ENCODE measurements around the gene MARCHF5. TPM values are rescaled to one million over a fixed set of nuclear protein-coding genes. Genes with fewer than 3 reads are reported as not detected.

The MARCHF5 gene
- total RNA-seq, 1 experiment from 2014 or later, result 32.2 TPM

- Mint-ChIP-seq H3K27ac (no peak overlapping the region), H3K27me3 (ENCODE audit: low read depth) (no peaks in the 10 kb centered on the region), H3K4me3 (no peak overlapping the region), H3K4me1 (no peaks in the 10 kb centered on the region), H3K9me3 (no peaks in the 10 kb centered on the region), H3K36me3 (no peaks in the 10 kb centered on the region)
- CTCF ChIA-PET, result no interaction called here
- no peak for DNase-seq (ENCODE audit: low spot score)
- POLR2A ChIA-PET, result no interaction called here
- ATAC-seq, result no peak
- no peak for TF ChIP-seq RELA (CRISPR knock-in tag; IDR thresholded peaks at IDR 0.05; ENCODE audit: borderline replicate concordance)
- TF ChIP-seq, protein P1, sequence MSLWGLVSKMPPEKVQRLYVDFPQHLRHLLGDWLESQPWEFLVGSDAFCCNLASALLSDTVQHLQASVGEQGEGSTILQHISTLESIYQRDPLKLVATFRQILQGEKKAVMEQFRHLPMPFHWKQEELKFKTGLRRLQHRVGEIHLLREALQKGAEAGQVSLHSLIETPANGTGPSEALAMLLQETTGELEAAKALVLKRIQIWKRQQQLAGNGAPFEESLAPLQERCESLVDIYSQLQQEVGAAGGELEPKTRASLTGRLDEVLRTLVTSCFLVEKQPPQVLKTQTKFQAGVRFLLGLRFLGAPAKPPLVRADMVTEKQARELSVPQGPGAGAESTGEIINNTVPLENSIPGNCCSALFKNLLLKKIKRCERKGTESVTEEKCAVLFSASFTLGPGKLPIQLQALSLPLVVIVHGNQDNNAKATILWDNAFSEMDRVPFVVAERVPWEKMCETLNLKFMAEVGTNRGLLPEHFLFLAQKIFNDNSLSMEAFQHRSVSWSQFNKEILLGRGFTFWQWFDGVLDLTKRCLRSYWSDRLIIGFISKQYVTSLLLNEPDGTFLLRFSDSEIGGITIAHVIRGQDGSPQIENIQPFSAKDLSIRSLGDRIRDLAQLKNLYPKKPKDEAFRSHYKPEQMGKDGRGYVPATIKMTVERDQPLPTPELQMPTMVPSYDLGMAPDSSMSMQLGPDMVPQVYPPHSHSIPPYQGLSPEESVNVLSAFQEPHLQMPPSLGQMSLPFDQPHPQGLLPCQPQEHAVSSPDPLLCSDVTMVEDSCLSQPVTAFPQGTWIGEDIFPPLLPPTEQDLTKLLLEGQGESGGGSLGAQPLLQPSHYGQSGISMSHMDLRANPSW (CRISPR knock-in tag; conservative IDR thresholded peaks at IDR 0.05; ENCODE audit: low read depth), result no peak
- TF ChIP-seq, protein P2, sequence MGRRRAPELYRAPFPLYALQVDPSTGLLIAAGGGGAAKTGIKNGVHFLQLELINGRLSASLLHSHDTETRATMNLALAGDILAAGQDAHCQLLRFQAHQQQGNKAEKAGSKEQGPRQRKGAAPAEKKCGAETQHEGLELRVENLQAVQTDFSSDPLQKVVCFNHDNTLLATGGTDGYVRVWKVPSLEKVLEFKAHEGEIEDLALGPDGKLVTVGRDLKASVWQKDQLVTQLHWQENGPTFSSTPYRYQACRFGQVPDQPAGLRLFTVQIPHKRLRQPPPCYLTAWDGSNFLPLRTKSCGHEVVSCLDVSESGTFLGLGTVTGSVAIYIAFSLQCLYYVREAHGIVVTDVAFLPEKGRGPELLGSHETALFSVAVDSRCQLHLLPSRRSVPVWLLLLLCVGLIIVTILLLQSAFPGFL (CRISPR knock-in tag; IDR thresholded peaks at IDR 0.05; ENCODE audit: borderline replicate concordance), result no peak
- no peak for TF ChIP-seq SMAD3 (CRISPR knock-in tag; IDR thresholded peaks at IDR 0.05; ENCODE audit: borderline replicate concordance)
- TF ChIP-seq, protein P3, sequence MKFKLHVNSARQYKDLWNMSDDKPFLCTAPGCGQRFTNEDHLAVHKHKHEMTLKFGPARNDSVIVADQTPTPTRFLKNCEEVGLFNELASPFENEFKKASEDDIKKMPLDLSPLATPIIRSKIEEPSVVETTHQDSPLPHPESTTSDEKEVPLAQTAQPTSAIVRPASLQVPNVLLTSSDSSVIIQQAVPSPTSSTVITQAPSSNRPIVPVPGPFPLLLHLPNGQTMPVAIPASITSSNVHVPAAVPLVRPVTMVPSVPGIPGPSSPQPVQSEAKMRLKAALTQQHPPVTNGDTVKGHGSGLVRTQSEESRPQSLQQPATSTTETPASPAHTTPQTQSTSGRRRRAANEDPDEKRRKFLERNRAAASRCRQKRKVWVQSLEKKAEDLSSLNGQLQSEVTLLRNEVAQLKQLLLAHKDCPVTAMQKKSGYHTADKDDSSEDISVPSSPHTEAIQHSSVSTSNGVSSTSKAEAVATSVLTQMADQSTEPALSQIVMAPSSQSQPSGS (CRISPR knock-in tag; IDR thresholded peaks at IDR 0.05; ENCODE audit: borderline replicate concordance, low read depth), result no peak
- TF ChIP-seq NFE2L1 (CRISPR knock-in tag; IDR thresholded peaks at IDR 0.05), result no peak
- TF ChIP-seq, protein P4, sequence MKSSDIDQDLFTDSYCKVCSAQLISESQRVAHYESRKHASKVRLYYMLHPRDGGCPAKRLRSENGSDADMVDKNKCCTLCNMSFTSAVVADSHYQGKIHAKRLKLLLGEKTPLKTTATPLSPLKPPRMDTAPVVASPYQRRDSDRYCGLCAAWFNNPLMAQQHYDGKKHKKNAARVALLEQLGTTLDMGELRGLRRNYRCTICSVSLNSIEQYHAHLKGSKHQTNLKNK (CRISPR knock-in tag; IDR thresholded peaks at IDR 0.05), result no peak
- TF ChIP-seq, protein P5, sequence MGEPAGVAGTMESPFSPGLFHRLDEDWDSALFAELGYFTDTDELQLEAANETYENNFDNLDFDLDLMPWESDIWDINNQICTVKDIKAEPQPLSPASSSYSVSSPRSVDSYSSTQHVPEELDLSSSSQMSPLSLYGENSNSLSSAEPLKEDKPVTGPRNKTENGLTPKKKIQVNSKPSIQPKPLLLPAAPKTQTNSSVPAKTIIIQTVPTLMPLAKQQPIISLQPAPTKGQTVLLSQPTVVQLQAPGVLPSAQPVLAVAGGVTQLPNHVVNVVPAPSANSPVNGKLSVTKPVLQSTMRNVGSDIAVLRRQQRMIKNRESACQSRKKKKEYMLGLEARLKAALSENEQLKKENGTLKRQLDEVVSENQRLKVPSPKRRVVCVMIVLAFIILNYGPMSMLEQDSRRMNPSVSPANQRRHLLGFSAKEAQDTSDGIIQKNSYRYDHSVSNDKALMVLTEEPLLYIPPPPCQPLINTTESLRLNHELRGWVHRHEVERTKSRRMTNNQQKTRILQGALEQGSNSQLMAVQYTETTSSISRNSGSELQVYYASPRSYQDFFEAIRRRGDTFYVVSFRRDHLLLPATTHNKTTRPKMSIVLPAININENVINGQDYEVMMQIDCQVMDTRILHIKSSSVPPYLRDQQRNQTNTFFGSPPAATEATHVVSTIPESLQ (CRISPR knock-in tag; IDR thresholded peaks at IDR 0.05), result no peak
- TF ChIP-seq E2F4 (CRISPR knock-in tag; IDR thresholded peaks at IDR 0.05; ENCODE audit: borderline replicate concordance, low read depth), result no peak
- no peak for TF ChIP-seq NR1H2 (CRISPR knock-in tag; IDR thresholded peaks at IDR 0.05)
- TF ChIP-seq OVOL2 (CRISPR knock-in tag; IDR thresholded peaks at IDR 0.05; ENCODE audit: borderline replicate concordance), result no peak
- no peak for TF ChIP-seq ZNF396 (CRISPR knock-in tag; IDR thresholded peaks at IDR 0.05; ENCODE audit: borderline replicate concordance)
- TF ChIP-seq ESRRA (CRISPR knock-in tag; IDR thresholded peaks at IDR 0.05; ENCODE audit: borderline replicate concordance), result no peak
- TF ChIP-seq, protein P6, sequence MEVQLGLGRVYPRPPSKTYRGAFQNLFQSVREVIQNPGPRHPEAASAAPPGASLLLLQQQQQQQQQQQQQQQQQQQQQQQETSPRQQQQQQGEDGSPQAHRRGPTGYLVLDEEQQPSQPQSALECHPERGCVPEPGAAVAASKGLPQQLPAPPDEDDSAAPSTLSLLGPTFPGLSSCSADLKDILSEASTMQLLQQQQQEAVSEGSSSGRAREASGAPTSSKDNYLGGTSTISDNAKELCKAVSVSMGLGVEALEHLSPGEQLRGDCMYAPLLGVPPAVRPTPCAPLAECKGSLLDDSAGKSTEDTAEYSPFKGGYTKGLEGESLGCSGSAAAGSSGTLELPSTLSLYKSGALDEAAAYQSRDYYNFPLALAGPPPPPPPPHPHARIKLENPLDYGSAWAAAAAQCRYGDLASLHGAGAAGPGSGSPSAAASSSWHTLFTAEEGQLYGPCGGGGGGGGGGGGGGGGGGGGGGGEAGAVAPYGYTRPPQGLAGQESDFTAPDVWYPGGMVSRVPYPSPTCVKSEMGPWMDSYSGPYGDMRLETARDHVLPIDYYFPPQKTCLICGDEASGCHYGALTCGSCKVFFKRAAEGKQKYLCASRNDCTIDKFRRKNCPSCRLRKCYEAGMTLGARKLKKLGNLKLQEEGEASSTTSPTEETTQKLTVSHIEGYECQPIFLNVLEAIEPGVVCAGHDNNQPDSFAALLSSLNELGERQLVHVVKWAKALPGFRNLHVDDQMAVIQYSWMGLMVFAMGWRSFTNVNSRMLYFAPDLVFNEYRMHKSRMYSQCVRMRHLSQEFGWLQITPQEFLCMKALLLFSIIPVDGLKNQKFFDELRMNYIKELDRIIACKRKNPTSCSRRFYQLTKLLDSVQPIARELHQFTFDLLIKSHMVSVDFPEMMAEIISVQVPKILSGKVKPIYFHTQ (CRISPR knock-in tag; IDR thresholded peaks at IDR 0.05), result no peak
Measured at GRCh38 chr10:92265687-92266258, 25.2 kb upstream of the MARCHF5 start.
